Activated CD4-positive, alpha-beta memory T cell treated with anti-CD3 and anti-CD28 coated beads for 36 hours (primary cell): ENCODE data around the gene ACBD6. TPM values are rescaled to one million over a fixed set of nuclear protein-coding genes. Genes with fewer than 3 reads are reported as not detected.

Experiments used
- CTCF ChIA-PET: fragments of 350-600 bp; sonication (Branson Sonifier 250); formaldehyde crosslinking; loops from one replicate; lab custom pipeline; 2021; ENCODE audit warnings: antibody characterized with exemption, inconsistent platforms; lab: Charles Lee
- POLR2A ChIA-PET: fragments of 350-600 bp; sonication (Branson Sonifier 250); formaldehyde crosslinking; loops from one replicate; lab custom pipeline; 2021; ENCODE audit warnings: antibody characterized with exemption; lab: Charles Lee
- DNase-seq: peaks from one replicate; pipeline ENCODE4 v3.0.0-alpha.2; 2020
- H3K27ac Mint-ChIP-seq: one replicate; pipeline ENCODE4 v1.8.0; 2021; ENCODE audit warnings: mixed read lengths
- H3K27me3 Mint-ChIP-seq: one replicate; pipeline ENCODE4 v1.8.0; 2021; ENCODE audit warnings: mixed read lengths
- H3K36me3 Mint-ChIP-seq: one replicate; pipeline ENCODE4 v1.8.0; 2021; ENCODE audit warnings: mixed read lengths
- H3K4me1 Mint-ChIP-seq: one replicate; pipeline ENCODE4 v1.8.0; 2021; ENCODE audit warnings: low read depth, mixed read lengths
- H3K4me3 Mint-ChIP-seq: one replicate; pipeline ENCODE4 v1.8.0; 2021; ENCODE audit warnings: mild to moderate bottlenecking, mixed read lengths
- H3K9me3 Mint-ChIP-seq: one replicate; pipeline ENCODE4 v1.8.0; 2021; ENCODE audit warnings: mixed read lengths
- intact Hi-C: fragments of 100-400 bp; cut with micrococcal nuclease; formaldehyde crosslinking; loops from one replicate; pipeline ENCODE4 v1.15.1; 2023
- total RNA-seq, 2 experiments: library from RNA; stranded (reverse); gene quantifications; one replicate each; pipeline ENCODE4 v1.2.3, GENCODE V29; 2021

The ACBD6 gene
- total RNA-seq, 2 experiments from 2014 or later = 36.7 to 40.8 TPM

DNA sequence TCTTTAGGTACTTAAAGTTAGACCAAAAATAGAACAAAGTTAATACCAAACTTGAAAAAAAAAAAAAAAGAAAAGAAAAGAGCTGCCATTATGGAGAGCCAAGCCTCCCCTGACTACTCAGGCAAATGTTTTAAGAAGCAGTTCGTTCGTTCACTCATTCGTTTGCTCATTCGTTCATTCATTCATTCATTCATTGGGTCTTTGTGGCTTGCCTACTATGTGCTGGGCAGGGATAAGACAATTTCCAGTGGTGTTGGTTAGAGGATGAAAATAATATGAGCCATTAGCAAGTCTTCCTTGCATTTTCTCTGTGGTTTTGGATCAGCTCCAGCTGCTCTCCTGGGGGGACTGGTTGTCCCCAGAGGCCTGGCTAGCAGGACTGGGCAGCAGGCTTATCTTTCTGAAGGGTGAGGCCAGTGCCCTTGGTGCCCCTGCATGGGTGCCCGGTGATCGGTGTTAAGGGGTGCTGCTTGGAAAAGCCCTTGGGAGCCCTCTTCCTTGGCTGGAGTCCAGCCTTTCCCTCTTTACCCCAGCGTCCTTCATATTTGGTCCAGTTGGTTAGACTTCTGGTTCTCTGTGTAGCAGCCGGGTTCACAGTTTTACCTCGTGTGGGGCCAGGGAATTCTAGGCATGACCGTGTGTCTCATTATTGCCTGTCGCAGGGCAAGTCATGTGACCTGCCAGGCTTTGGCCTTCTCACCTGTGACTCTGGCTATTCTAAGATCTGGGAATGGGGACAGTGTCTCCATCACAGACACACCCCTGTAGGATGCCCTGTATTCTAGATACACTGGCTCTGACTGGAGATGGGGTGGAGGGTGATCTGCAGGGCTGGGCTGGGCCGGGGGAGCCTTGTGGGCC, 239.5 kb downstream of the ACBD6 start:
- intact Hi-C loops = no loop called here
- no peak for DNase-seq
- H3K36me3 Mint-ChIP-seq = no peaks in the 10 kb centered on the region
- no peak overlapping the region for H3K27ac Mint-ChIP-seq
- POLR2A ChIA-PET = no interaction called here
- peaks cover 4% of the 10 kb centered on the region for H3K27me3 Mint-ChIP-seq
- H3K9me3 Mint-ChIP-seq = no peaks in the 10 kb centered on the region
- CTCF ChIA-PET = no interaction called here
- no peaks in the 10 kb centered on the region for H3K4me1 Mint-ChIP-seq
- H3K4me3 Mint-ChIP-seq = no peak overlapping the region

DNA sequence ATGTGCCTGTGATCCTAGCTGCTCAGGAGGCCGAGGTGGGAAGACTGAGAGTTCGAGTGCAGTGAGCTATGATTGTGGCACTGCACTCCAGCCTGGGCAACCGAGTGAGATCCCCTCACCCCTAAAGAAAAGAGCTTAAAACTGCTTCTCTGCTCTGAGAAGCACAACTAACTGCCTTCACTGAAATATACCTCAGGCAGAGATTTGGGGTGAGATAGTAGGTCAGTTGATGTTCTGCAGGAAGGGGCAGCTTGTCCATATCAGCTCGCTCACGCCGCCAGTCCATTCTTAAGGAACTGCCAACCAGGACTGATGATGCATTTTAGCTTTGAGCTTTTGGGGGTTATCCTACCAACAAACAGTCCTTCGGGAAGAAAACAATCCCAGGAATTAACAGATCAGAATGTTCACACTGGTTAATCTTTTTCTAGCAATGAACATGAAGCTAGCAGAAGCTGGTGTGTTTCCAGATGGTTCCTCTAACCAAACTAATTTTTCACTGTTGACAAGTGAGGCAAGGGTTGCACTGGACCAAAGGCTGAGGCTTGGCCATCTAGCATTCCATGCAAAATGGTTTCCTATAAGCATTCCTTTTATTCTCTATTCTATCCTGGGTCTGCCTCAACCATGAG, 240.7 kb downstream of the ACBD6 start:
- intact Hi-C loops = no loop called here
- ChIA-PET POLR2A (no interaction called here), CTCF (interaction anchor here (1.0 to 1.9 kb wide), 4 partner anchors 8 to 221 kb away, joined by 3 to 6 read pairs (median 4); no protein-coding TSS in a partner anchor)
- Mint-ChIP-seq H3K36me3 (no peaks in the 10 kb centered on the region), H3K27me3 (peaks cover 8% of the 10 kb centered on the region), H3K4me1 (no peaks in the 10 kb centered on the region), H3K9me3 (no peaks in the 10 kb centered on the region), H3K4me3 (no peak overlapping the region), H3K27ac (no peak overlapping the region)
- no peak for DNase-seq

DNA sequence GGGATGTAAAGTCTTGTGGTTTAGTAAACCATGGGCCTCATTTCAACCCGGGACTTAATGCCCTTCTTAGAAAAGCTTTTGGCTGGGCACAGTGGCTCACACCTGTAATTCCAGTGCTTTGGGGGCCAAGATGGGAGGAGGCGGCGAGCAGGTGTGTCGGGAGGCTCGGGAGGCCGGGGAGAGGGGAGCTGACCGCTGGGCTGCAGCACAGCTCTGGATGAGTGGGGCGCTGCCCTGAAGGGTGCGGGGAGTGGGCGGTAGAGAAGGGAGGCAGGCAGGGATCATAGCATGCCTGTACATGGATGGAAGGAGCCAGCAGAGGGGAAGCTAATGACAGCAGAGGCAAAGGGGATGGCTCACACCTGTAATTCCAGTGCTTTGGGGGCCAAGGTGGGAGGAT, 241.3 kb downstream of the ACBD6 start:
- DNase-seq = no peak
- intact Hi-C loops = no loop called here
- Mint-ChIP-seq H3K4me3 (no peak overlapping the region), H3K9me3 (no peaks in the 10 kb centered on the region), H3K36me3 (no peaks in the 10 kb centered on the region), H3K27me3 (peaks cover 13% of the 10 kb centered on the region), H3K27ac (no peak overlapping the region), H3K4me1 (no peaks in the 10 kb centered on the region)
- ChIA-PET POLR2A (no interaction called here), CTCF (interaction anchor here (1.0 to 1.9 kb wide), 4 partner anchors 8 to 221 kb away, joined by 3 to 6 read pairs (median 4); no protein-coding TSS in a partner anchor)

GRCh38 chr1:180260541-180260940, 241.8 kb downstream of the ACBD6 start:
- no peaks in the 10 kb centered on the region for H3K9me3 Mint-ChIP-seq
- intact Hi-C loops = no loop called here

GRCh38 chr1:180259431-180260338, 242.7 kb downstream of the ACBD6 start:
- Mint-ChIP-seq H3K27ac (no peak overlapping the region), H3K4me3 (no peak overlapping the region), H3K9me3 (no peaks in the 10 kb centered on the region), H3K4me1 (no peaks in the 10 kb centered on the region), H3K36me3 (no peaks in the 10 kb centered on the region), H3K27me3 (peaks cover 21% of the 10 kb centered on the region)
- ChIA-PET CTCF (no interaction called here), POLR2A (no interaction called here)
- intact Hi-C loops = no loop called here
- DNase-seq = no peak

More at GRCh38 chr1:180260541-180260940, 241.8 kb downstream of the ACBD6 start:
- no peaks in the 10 kb centered on the region for H3K36me3 Mint-ChIP-seq
- no peak for DNase-seq
- POLR2A ChIA-PET = no interaction called here
- CTCF ChIA-PET = interaction anchor here (1.1 to 1.9 kb wide), 3 partner anchors 156 to 222 kb away, joined by 4 to 6 read pairs (median 5); no protein-coding TSS in a partner anchor
- peaks cover 18% of the 10 kb centered on the region for H3K27me3 Mint-ChIP-seq
- H3K4me3 Mint-ChIP-seq = no peak overlapping the region
- H3K27ac Mint-ChIP-seq = no peak overlapping the region
- no peaks in the 10 kb centered on the region for H3K4me1 Mint-ChIP-seq

- H3K4me3 Mint-ChIP-seq = no peak overlapping the region
- H3K27me3 Mint-ChIP-seq = peaks cover 24% of the 10 kb centered on the region
- ChIA-PET CTCF (no interaction called here), POLR2A (no interaction called here)
- DNase-seq = no peak
- intact Hi-C loops = no loop called here
- no peaks in the 10 kb centered on the region for H3K9me3 Mint-ChIP-seq
- no peaks in the 10 kb centered on the region for H3K4me1 Mint-ChIP-seq
- H3K27ac Mint-ChIP-seq = no peak overlapping the region
- no peaks in the 10 kb centered on the region for H3K36me3 Mint-ChIP-seq
These were observed 243.4 kb downstream of the ACBD6 start for GRCh38 chr1:180258935-180259334.

DNA sequence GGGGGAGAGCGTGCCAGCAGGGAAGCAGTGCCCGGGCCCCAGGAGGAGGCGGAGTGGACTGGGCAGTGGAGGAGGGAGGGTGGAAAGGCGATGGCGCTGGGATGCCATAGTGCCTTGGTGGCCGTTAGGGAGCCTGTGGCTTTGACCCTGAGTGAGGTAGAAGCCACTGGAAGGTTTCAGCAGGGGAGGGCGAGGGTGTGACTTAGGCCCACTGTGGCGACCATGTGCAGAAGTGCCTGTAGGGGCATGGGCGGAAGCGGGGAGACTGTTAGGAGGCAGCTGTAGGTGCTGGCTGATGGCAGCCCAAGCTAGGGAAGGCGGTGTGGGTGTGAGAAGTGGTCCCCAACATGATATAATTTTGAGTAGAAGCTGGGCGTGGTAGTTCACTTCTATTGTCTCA, 244.1 kb downstream of the ACBD6 start:
- H3K4me3 Mint-ChIP-seq = no peak overlapping the region
- peaks cover 30% of the 10 kb centered on the region for H3K27me3 Mint-ChIP-seq
- ChIA-PET POLR2A (no interaction called here), CTCF (no interaction called here)
- no peaks in the 10 kb centered on the region for H3K9me3 Mint-ChIP-seq
- H3K36me3 Mint-ChIP-seq = no peaks in the 10 kb centered on the region
- DNase-seq = no peak
- intact Hi-C loops = no loop called here
- no peak overlapping the region for H3K27ac Mint-ChIP-seq
- H3K4me1 Mint-ChIP-seq = no peaks in the 10 kb centered on the region

DNA sequence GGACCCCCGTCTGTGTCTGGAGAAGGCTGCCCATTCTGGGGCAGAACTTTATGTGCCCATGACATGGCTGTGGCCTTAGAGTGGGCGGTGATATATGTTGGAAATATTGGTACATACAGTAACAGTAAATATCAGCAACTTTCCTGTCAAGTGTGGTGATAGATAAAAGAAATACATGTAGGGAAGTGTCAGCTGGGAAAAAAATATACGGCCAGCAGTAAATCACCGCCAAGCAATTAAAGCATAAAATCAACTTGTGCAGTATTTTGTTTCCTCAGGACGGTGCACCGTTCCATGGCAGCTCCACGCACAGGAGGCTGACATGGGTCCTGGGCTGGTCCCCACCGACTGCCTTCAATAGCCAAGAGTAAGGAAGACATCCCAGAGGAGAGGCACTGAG, 244.9 kb downstream of the ACBD6 start:
- ChIA-PET POLR2A (no interaction called here), CTCF (no interaction called here)
- no peaks in the 10 kb centered on the region for H3K36me3 Mint-ChIP-seq
- H3K4me1 Mint-ChIP-seq = no peaks in the 10 kb centered on the region
- H3K27ac Mint-ChIP-seq = no peak overlapping the region
- no peaks in the 10 kb centered on the region for H3K9me3 Mint-ChIP-seq
- peaks cover 34% of the 10 kb centered on the region for H3K27me3 Mint-ChIP-seq
- intact Hi-C loops = no loop called here
- no peak overlapping the region for H3K4me3 Mint-ChIP-seq
- no peak for DNase-seq

GRCh38 chr1:180257028-180257386, 245.4 kb downstream of the ACBD6 start:
- no peak for DNase-seq
- ChIA-PET CTCF (no interaction called here), POLR2A (no interaction called here)
- intact Hi-C loops = no loop called here
- H3K4me1 Mint-ChIP-seq = no peaks in the 10 kb centered on the region
- peaks cover 37% of the 10 kb centered on the region for H3K27me3 Mint-ChIP-seq
- no peak overlapping the region for H3K27ac Mint-ChIP-seq
- no peaks in the 10 kb centered on the region for H3K36me3 Mint-ChIP-seq
- H3K9me3 Mint-ChIP-seq = no peaks in the 10 kb centered on the region
- no peak overlapping the region for H3K4me3 Mint-ChIP-seq

GRCh38 chr1:180256341-180257027, 245.9 kb downstream of the ACBD6 start:
- H3K27ac Mint-ChIP-seq = no peak overlapping the region
- H3K4me3 Mint-ChIP-seq = no peak overlapping the region
- CTCF ChIA-PET = no interaction called here
- POLR2A ChIA-PET = no interaction called here
- no peaks in the 10 kb centered on the region for H3K4me1 Mint-ChIP-seq
- no peaks in the 10 kb centered on the region for H3K36me3 Mint-ChIP-seq
- no peak for DNase-seq
- intact Hi-C loops = no loop called here
- H3K9me3 Mint-ChIP-seq = no peaks in the 10 kb centered on the region
- peaks cover 41% of the 10 kb centered on the region for H3K27me3 Mint-ChIP-seq

DNA sequence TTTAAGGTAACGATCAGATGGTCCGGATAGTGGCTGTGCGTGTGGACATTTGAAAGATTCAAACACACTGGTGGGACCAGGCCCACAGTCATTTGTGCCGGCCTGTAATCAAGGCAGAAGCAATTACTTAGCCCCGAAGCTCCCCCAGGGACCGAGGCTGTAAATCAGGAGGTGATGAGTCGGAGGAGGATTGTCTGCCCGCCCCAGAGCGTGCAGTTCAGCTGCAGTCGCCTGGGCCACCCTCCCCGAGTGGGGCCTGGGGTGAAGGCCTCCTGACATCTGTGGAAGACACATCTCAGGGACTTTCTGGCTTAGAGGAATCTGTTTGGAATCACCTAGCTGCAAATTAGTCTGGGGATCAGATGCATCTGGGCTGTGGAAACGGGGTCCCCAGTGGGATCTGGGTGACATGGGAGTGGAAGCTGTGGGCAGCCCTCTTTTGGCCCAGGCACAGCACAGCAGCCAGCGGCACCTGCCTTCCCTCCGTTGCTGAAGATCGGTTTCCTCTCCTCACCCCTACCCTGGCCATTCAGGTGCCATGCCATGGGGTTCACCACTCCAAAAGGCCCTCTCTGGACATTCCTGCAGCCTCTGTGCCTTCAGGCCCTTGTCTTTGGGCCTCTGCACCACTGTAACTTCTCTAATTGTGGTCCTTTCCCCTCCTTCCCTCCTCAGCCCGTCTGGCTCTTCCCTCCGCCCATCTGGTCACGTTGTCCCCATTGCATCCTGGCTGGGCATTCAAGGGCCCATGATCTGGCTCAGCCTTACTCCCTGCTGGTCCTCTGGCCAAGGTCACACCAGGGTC, 246.6 kb downstream of the ACBD6 start:
- peaks cover 47% of the 10 kb centered on the region for H3K27me3 Mint-ChIP-seq
- CTCF ChIA-PET = interaction anchor here (0.9 kb wide), 1 partner anchor 160 kb away, joined by 4 read pairs; no protein-coding TSS in a partner anchor
- intact Hi-C loops = no loop called here

More for the DNA sequence above, 246.6 kb downstream of the ACBD6 start:
- Mint-ChIP-seq H3K4me1 (no peaks in the 10 kb centered on the region), H3K27ac (no peak overlapping the region), H3K36me3 (no peaks in the 10 kb centered on the region), H3K9me3 (no peaks in the 10 kb centered on the region), H3K4me3 (no peak overlapping the region)
- POLR2A ChIA-PET = no interaction called here
- no peak for DNase-seq
